ENCODE data around the gene OSBP2. TPM values are rescaled to one million over a fixed set of nuclear protein-coding genes. Genes with fewer than 3 reads are reported as not detected.

Gene OSBP2
- total RNA-seq, 1 donor from 2014 or later, result 2.4 TPM

- no peak for TF ChIP-seq CTCF (IDR thresholded peaks at IDR 0.05)
- Mint-ChIP-seq H3K36me3 (ENCODE audit: low read depth) (no peaks in the 10 kb centered on the region), H3K9me3 (ENCODE audit: low read depth) (no peaks in the 10 kb centered on the region), H3K4me1 (ENCODE audit: low read depth) (peaks cover 16% of the 10 kb centered on the region), H3K4me3 (ENCODE audit: unreplicated experiment) (no peak overlapping the region), H3K27me3 (ENCODE audit: low read depth) (no peaks in the 10 kb centered on the region), H3K27ac (ENCODE audit: unreplicated experiment) (peak overlapping the region; percentile 34)
- no peak for DNase-seq (ENCODE audit: low spot score)
Measured at GRCh38 chr22:30865656-30866055, 171.0 kb downstream of the OSBP2 start.

- Mint-ChIP-seq H3K9me3 (ENCODE audit: low read depth) (no peaks in the 10 kb centered on the region), H3K4me1 (ENCODE audit: low read depth) (peaks cover 16% of the 10 kb centered on the region), H3K36me3 (ENCODE audit: low read depth) (no peaks in the 10 kb centered on the region), H3K27ac (ENCODE audit: unreplicated experiment) (no peak overlapping the region), H3K4me3 (ENCODE audit: unreplicated experiment) (no peak overlapping the region), H3K27me3 (ENCODE audit: low read depth) (no peaks in the 10 kb centered on the region)
- TF ChIP-seq CTCF (IDR thresholded peaks at IDR 0.05), result no peak
- DNase-seq (ENCODE audit: low spot score), result no peak
Measured at GRCh38 chr22:30866216-30866615, 171.5 kb downstream of the OSBP2 start.

- no peaks in the 10 kb centered on the region for H3K9me3 Mint-ChIP-seq (ENCODE audit: low read depth)
- peak; percentile 23 for TF ChIP-seq CTCF (IDR thresholded peaks at IDR 0.05)
- H3K4me3 Mint-ChIP-seq (ENCODE audit: unreplicated experiment), result no peak overlapping the region
- H3K36me3 Mint-ChIP-seq (ENCODE audit: low read depth), result no peaks in the 10 kb centered on the region
- DNase-seq (ENCODE audit: low spot score), result no peak
- no peaks in the 10 kb centered on the region for H3K27me3 Mint-ChIP-seq (ENCODE audit: low read depth)
- H3K27ac Mint-ChIP-seq (ENCODE audit: unreplicated experiment), result no peak overlapping the region
- peaks cover 16% of the 10 kb centered on the region for H3K4me1 Mint-ChIP-seq (ENCODE audit: low read depth)
Measured at GRCh38 chr22:30866811-30867271, 172.2 kb downstream of the OSBP2 start.

- H3K27ac Mint-ChIP-seq (ENCODE audit: unreplicated experiment), result peak overlapping the region; percentile 90
- H3K27me3 Mint-ChIP-seq (ENCODE audit: low read depth), result no peaks in the 10 kb centered on the region
- no peak for DNase-seq (ENCODE audit: low spot score)
- TF ChIP-seq CTCF (IDR thresholded peaks at IDR 0.05), result no peak
- H3K4me3 Mint-ChIP-seq (ENCODE audit: unreplicated experiment), result no peak overlapping the region
- H3K9me3 Mint-ChIP-seq (ENCODE audit: low read depth), result no peaks in the 10 kb centered on the region
- no peaks in the 10 kb centered on the region for H3K36me3 Mint-ChIP-seq (ENCODE audit: low read depth)
- H3K4me1 Mint-ChIP-seq (ENCODE audit: low read depth), result peaks cover 16% of the 10 kb centered on the region
Measured at GRCh38 chr22:30867746-30868662, 173.3 kb downstream of the OSBP2 start.

- peak; percentile 79 for DNase-seq (ENCODE audit: low spot score)
- Mint-ChIP-seq H3K4me3 (ENCODE audit: unreplicated experiment) (no peak overlapping the region), H3K4me1 (ENCODE audit: low read depth) (peaks cover 16% of the 10 kb centered on the region), H3K27me3 (ENCODE audit: low read depth) (no peaks in the 10 kb centered on the region), H3K36me3 (ENCODE audit: low read depth) (no peaks in the 10 kb centered on the region), H3K27ac (ENCODE audit: unreplicated experiment) (peak overlapping the region; percentile 90), H3K9me3 (ENCODE audit: low read depth) (no peaks in the 10 kb centered on the region)
- no peak for TF ChIP-seq CTCF (IDR thresholded peaks at IDR 0.05)
Measured at GRCh38 chr22:30868663-30869385, 174.2 kb downstream of the OSBP2 start.
